Subcutaneous adipose tissue (tissue), 4 donors: ENCODE results near the gene C19orf33. TPM values are rescaled to one million over a fixed set of nuclear protein-coding genes. Genes with fewer than 3 reads are reported as not detected.

Experiments used
- small RNA-seq: library from RNA; depleted of rRNA; stranded (forward); fragments of <200 nt; gene quantifications from one replicate; pipeline ENCODE3, GENCODE V24; 2016
- total RNA-seq, 4 donors: library from RNA; depleted of rRNA; stranded (reverse); fragments of >200 nt; gene quantifications; one replicate each; pipeline ENCODE4 v1.1.0, GENCODE V29; 2016
- TF ChIP-seq, protein P1 (sequence below): fragments of 450-650 bp; IDR thresholded peaks from one replicate; pipeline ENCODE4 v1.5.1; 2016; ENCODE audit warnings: low read depth, mild to moderate bottlenecking, control low read depth, antibody characterized with exemption, moderate library complexity

C19orf33 gene
- total RNA-seq, 4 donors from 2014 or later = 1.9 to 12.4 (median 3.6) TPM

DNA sequence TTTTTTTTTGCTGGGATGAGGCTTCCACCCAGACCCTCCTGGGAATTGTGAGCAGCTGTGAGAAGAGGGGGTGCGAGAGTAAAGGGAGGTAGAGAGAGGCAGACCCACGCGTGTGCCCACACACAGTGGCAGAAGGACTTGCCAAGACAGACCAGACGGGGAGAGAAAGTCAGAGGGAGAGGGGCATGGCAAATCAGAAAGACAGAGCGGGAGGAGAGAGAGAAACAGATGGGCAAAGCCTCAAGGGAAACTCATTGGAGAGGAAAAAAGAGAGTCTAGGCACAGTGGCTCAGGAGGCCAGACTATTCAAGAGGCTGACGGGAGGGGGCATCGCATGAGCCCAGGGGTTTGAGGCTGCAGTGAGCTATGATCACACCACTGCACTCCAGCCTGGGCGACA, 48.6 kb downstream of the C19orf33 start:
- TF ChIP-seq, protein P1, sequence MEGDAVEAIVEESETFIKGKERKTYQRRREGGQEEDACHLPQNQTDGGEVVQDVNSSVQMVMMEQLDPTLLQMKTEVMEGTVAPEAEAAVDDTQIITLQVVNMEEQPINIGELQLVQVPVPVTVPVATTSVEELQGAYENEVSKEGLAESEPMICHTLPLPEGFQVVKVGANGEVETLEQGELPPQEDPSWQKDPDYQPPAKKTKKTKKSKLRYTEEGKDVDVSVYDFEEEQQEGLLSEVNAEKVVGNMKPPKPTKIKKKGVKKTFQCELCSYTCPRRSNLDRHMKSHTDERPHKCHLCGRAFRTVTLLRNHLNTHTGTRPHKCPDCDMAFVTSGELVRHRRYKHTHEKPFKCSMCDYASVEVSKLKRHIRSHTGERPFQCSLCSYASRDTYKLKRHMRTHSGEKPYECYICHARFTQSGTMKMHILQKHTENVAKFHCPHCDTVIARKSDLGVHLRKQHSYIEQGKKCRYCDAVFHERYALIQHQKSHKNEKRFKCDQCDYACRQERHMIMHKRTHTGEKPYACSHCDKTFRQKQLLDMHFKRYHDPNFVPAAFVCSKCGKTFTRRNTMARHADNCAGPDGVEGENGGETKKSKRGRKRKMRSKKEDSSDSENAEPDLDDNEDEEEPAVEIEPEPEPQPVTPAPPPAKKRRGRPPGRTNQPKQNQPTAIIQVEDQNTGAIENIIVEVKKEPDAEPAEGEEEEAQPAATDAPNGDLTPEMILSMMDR = no peak

Small RNA genes lying within 50 kb of the gene (small RNA-seq; reads per million reads assigned to genes)
- 0.49 reads per million for gene RF00019

Other genes starting within 250 kb of the C19orf33 start
- gene DPF1, start 80.0 kb upstream of the C19orf33 start, total RNA-seq = not detected
- 100 to 1,000 TPM in 2 of 4 donors, 10 to 100 TPM in 2; 12.6 to 322 (median 170) TPM for gene PPP1R14A, start 47.9 kb upstream of the C19orf33 start, total RNA-seq
- gene SPINT2, start 39.7 kb upstream of the C19orf33 start, total RNA-seq = 10 to 100 TPM in 2 of 4 donors, 1 to 10 TPM in 2; 4.7 to 46.7 (median 12.8) TPM
- 10 to 100 TPM; 14.5 to 28.7 (median 19.5) TPM for gene YIF1B, start 11.7 kb downstream of the C19orf33 start, total RNA-seq
- 1 to 10 TPM; 2.1 to 3.4 (median 3.1) TPM for gene KCNK6, start 15.6 kb downstream of the C19orf33 start, total RNA-seq
- 10 to 100 TPM in 1 of 4 donors, 1 to 10 TPM in 3; 1.9 to 10.5 (median 5.2) TPM for gene CATSPERG, start 31.6 kb downstream of the C19orf33 start, total RNA-seq
- 100 to 1,000 TPM; 242 to 452 (median 398) TPM for gene PSMD8, start 70.3 kb downstream of the C19orf33 start, total RNA-seq
- not detected for gene GGN, start 83.8 kb downstream of the C19orf33 start, total RNA-seq
- 1 to 10 TPM in 1 of 4 donors, under 1 TPM in 1, not detected in 2; 0.22 to 1.1 TPM for gene SPRED3, start 84.4 kb downstream of the C19orf33 start, total RNA-seq
- 10 to 100 TPM in 3 of 4 donors, 1 to 10 TPM in 1; 4.1 to 24.7 (median 20.1) TPM for gene FAM98C, start 98.8 kb downstream of the C19orf33 start, total RNA-seq
- 10 to 100 TPM in 2 of 4 donors, 1 to 10 TPM in 2; 5.5 to 13.1 (median 9.1) TPM for gene RASGRP4, start 122.0 kb downstream of the C19orf33 start, total RNA-seq
- 1 to 10 TPM; 1.5 to 8.8 (median 4.4) TPM for gene RYR1, start 129.4 kb downstream of the C19orf33 start, total RNA-seq